ENCODE data around the gene USP11.
A peak's percentile ranks its signal among the peaks of the same experiment; 100 is the strongest.

The USP11 gene

DNA sequence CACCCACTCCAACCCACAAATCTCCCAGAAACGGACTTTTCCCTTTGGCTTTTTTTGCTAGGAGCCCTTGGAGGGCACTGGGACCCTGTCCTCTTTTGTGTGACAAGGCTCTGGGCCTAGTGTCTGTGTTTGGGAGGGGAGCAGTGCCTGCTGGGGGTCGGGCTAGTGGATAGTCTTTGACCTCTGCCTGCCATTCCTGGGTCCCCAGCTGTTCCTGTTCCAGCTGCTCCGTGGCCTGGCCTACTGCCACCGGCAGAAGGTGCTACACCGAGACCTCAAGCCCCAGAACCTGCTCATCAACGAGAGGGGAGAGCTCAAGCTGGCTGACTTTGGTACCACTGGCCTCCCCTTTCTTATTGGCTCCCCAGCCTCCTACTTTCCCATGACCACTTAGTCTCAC lies 6.7 kb upstream of the USP11 start:
- no peak for DNase-seq

DNA sequence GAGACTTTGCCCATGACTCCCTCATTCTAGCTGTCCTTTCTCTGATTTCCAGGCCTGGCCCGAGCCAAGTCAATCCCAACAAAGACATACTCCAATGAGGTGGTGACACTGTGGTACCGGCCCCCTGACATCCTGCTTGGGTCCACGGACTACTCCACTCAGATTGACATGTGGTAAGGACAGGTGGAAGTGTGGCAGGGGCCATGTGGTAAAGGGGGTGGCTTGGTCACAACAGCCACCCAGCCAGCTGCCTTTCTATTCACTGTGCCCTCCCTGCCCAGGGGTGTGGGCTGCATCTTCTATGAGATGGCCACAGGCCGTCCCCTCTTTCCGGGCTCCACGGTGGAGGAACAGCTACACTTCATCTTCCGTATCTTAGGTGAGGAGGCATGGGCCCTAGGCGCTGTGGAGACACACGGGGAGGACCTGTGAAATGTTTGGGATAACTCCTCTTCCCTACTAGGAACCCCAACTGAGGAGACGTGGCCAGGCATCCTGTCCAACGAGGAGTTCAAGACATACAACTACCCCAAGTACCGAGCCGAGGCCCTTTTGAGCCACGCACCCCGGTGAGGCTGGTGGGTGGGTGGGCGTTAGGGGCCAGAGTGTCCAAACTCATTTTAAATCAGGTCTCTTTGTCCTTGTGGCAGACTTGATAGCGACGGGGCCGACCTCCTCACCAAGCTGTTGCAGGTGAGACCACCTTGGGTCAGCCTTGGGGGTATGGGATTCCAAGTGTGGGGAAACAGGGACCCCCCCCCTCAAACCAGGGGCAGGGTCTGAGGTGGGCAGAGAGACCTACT lies 6.1 kb upstream of the USP11 start:
- no peak for DNase-seq

DNA sequence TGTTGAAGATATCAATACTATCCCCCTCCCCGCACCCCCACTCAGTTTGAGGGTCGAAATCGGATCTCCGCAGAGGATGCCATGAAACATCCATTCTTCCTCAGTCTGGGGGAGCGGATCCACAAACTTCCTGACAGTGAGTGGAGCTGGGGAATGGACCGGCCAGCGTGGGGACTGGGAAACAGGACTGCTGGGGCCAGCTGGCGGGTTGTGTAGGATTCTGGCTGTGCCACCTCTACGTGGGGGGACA lies 5.5 kb upstream of the USP11 start:
- no peak for DNase-seq

DNA sequence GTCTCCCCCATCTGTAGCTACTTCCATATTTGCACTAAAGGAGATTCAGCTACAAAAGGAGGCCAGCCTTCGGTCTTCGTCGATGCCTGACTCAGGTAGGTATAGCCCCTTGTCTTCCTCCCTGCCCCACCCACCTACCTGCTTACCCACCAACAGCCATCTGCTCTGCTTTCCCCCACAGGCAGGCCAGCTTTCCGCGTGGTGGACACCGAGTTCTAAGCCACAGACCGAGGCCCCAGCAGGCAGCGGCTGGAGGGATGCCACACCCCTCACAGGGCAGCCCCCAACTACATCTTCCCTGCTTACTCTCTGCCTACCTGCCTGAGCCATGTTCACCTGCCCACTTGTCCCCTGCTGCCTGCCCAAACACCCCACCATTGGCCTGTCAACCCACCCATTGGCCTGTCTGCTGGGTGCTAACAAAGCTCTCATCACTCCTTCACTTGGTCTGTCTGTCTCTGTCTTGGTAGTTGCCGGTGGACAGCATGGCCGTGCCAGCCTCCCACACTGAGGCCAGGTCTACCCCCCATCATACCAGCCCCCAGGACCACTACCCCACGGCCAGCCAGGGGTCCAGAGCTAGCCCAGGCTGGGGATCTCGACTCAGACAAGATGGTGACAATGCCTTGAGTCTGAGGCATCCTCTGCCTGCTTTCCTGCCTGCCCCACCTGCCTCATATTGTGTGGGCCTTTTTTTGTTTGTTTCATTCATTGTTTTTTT lies 4.1 kb upstream of the USP11 start:
- DNase-seq: no peak

DNA sequence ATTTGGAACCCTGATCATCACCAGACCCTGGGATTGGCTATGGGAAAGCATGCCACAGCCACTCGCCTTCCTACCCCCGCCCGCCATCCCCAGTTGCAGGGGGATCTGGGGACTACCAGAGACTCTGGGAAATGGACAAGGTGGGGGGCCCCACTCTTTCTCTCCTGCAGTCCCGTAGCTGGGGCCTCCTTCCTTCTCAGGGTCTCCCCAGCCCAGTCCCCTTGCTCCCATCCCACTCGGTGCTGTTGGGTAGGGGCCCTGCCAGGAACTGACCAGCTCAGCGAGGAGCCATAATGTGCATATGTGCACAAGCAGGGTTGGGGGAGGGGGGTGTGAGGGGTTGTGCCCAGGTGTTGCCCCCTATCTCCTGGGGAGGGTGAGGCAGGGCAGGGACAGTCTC lies 3.4 kb upstream of the USP11 start:
- DNase-seq: no peak

DNA sequence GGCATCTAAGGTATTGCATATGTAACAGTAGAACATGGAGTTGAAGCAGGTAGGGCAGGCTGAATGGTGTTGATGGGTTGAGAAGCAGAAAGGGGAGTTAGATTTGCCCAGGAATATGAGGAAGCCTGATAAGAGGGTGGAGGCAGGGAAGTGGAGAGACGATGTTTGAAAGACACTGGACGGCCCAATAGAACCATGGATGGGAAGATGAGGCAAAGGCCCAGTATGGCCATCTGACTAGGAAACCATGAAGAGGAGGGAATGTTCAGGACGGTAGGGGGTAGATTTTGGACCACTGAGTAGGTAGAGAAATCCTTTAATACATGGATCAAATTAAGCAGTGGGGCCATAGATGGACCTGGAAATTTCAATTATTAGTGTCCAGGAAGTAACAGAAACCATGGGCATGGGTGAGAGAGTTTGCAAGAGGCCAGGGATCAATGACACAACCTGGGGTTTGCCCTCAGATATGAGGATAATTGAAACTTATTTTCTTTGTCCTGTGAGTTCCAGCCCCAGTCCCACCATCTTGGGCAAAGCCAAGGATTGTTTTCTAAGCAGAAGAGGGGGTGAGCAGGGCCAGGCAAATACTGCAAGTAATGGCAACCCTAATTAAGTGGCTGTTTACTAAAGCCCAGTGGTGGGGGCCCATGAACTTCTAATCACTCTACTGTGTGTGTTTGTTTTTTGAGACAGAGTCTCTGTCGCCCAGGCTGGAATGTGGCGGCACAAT lies 2.5 kb upstream of the USP11 start:
- DNase-seq: no peak

DNA sequence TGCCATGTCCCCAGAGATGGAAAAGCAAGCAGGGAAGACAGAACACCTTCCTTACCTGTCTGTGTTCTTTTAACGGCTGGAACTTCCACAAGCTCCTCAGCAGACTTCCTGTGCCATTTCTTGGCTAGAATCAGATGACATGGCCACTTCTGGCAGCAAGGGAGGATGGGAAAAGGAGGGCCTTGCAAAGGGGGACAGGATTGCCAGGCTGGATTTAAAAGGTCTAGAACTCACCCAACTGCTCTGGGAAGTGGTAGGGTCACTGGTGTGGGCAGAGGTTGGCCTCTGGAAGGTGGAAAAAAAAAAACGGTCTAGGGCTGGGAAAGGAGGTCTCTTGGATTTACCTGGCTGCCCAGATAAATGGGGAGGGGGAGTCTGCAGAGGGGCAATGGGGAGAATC lies 1.6 kb upstream of the USP11 start:
- no peak for DNase-seq

DNA sequence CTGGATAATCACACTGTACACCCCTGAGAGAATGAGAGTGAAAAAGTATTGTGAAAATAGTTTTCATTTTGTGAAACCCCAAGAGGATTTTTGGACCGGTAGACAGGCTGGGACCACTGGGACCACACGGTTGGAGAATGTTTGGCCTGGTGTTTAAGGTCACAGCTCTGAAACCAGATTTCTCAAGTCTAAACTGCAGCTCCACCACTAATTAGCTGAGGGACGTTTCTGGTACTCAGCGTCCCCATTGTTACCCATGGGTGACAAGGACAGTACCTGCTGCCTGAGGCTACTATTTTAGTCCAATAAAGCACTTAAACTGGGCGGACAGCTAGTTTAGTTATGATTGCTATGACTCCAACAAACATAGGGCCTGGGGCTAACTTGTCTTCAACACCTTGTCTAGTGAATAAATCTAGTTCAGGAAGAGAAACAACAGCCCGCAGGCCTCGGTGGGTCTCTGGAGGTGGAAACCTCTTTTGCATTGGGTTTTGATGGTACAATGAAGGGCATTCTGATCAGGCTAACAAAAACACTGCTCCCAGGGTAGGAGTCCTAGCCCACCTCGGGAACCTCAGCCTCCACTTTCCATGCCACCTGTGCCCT lies 509 bp upstream of the USP11 start:
- DNase-seq: no peak

DNA sequence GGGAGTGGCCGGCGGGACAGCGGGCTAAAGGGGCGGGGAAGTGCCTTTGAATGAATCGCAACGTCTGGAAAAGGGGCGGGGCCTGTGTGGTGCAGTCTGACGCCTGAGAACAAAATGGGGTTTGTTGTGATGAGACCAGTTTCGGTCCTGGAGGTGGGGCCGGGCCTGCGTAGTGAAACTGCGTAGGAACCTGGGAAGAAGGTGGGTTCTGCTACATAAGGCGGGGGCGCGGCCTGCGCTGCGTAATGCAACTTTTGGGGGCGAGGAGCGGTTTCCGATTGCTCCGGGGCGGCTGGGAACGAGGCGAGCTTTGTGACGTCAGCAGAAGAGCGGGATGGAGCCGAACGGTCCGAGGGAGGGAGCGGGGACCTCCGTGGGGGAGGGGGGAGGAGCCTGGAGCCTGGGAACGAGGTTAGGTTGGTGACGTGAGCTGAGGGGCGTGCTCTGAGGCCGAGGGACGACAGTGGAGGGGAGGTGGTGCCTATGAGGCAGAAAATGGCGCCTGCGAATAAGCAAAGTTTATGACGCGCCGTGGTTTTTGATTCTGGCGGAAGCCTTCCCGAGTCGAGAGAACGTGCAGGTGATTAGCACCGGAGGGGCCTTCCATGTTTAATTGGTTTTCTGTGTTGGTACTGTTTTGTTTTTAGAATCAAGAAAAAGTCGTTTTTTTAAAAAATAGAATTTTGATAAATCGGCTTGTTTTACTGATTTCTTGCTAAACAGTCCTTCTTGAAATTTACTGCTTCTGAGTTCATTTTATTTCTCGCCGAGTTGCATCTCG lies 714 bp downstream of the USP11 start:
- DNase-seq: peak; percentile 97

DNA sequence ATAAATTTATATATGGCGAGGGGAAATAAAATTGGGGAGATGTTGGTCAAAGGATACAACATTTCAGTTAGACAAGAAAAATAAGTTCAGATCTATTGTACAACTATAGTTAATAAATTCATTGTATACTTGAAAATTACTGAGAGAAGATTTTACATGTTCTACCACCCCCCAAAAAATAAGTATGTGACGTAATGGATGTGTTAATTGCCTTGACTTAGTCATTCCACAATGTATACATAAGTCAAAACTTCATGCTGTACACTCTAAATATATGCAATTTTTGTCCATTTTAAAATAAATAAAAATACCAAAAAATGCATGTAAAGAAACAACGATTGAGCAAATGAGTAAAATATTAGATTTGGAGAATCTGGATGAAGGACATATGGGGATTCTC lies 1.8 kb downstream of the USP11 start:
- no peak for DNase-seq

DNA sequence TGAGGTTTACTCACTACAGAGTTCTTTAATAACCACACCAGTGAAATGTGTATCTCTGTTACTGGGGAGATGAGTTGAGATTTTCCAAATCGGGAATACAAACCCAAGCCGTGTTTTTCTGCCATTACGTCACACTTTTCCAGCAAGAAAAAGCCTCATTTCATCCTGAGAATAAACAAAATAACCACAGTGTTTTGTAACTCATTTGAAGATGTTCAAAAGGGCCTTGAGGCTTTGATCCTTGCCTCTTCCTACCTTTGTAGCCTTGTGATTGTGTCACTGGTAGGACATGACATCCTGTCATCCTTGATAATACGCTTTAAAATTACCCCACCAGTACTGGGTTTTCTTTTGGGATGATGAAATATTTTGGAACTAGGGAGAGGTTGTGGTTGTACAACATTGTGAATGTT lies 2.9 kb downstream of the USP11 start:
- DNase-seq: no peak

DNA sequence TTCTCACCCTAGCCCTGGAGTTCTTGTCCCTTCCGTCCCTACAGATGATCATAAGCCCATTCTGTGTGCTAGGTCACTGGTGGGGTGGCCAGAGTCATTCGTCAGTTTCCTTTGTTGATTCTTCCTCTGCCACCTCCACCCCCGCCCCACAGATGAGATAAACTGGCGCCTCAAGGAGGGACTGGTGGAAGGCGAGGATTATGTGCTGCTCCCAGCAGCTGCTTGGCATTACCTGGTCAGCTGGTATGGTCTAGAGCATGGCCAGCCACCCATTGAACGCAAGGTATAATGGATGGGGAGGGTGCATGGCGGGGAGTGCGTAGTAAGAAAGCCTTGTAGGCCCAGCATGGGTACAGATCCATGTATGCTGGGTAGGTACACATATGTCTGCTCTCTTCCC lies 6.4 kb downstream of the USP11 start:
- no peak for DNase-seq

DNA sequence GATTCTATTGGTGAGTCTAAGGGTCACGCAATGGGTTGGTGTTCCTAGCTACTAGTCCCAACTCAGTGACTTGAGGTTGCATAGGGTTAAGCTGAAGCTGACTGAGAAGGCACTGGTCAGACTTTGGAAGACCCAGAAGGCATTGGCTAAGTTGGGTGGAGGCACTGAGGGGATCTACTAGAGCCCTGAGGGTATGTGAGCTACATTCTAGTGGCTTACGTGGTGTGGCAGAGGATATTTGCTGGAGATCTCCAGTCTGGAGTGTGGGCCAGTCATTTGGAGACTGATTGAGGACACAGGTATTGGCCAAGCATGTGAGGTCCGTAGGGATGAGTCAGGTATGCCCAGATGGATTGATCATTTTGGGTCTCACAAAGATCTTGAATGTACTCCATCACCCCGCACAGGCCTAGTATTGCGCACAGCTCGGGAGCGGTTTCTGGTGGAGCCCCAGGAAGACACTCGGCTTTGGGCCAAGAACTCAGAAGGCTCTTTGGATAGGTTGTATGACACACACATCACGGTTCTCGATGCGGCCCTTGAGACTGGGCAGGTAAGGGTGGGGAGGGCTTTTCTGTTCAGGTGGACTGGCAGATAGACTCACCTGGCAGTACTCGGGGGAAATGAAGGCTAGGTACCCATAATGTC lies 7.2 kb downstream of the USP11 start:
- no peak for DNase-seq

DNA sequence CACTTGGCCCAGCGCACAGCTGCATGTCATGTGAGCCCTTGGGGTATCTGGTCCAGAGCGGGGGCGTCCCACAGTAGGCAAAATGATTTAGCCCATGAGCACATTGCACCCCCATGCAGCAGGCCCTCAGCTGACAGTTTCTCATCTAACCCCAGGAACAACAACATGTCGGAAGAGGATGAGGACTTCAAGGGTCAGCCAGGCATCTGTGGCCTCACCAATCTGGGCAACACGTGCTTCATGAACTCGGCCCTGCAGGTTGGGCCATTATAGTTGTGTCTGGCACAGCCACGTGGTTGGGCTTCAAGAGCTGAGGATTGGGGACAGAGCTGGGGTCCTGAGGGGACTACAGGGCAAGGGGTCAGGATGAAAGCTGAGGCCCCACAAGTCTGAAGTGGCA lies 7.8 kb downstream of the USP11 start:
- no peak for DNase-seq

DNA sequence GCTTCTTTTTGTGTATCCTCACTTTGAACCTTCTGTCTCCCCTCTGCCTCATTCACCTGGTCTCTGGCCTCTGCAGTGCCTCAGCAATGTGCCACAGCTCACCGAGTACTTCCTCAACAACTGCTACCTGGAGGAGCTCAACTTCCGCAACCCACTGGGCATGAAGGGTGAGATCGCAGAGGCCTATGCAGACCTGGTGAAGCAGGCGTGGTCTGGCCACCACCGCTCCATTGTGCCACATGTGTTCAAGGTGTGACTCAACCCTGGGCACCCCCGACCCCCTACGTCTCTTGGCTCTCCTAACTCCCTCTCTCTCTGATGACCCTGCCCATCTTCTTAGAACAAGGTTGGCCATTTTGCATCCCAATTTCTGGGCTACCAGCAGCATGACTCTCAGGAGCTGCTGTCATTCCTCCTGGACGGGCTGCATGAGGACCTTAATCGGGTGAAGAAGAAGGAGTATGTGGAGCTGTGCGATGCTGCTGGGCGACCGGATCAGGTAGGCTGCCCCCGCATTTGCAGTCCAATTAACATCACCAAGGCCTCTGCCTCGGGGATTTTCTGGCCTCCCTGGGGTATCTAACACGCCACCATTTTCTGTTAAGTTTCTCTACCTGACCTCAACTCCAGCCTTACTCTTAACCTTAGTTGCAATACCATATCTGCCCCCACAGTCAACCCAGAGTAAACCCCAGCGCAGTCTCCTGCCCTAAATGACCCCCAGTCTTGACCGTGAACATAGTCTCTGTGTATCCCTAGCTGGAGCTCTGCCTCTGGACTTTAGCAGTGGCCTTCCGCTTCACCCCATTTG lies 8.6 kb downstream of the USP11 start:
- DNase-seq: no peak

DNA sequence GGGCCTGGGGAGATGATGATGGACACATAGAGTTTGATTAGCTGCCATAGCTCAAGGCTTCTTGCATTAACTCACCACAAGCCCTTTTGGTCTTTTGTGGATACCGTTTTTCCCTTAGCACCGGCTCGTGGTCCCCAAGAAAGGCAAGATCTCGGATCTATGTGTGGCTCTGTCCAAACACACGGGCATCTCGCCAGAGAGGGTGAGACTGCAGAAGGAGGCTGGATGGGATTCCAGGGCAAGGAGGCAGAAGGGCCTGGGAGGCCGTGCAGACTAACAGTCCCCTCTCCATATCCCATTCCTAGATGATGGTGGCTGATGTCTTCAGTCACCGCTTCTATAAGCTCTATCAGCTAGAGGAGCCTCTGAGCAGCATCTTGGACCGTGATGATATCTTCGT lies 9.5 kb downstream of the USP11 start:
- no peak for DNase-seq

DNA sequence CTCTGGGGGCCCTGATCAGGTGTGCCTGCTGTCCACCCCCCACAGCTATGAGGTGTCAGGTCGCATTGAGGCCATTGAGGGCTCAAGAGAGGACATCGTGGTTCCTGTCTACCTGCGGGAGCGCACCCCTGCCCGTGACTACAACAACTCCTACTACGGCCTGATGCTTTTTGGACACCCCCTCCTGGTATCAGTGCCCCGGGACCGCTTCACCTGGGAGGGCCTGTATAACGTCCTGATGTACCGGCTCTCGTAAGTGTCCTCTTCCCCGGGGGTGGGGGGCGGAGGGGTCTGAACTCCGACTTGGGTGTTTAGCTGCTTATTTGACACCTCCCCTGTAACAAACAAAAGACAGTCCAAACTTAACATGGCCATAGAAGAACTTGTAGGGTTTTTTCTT lies 10.5 kb downstream of the USP11 start:
- no peak for DNase-seq

DNA sequence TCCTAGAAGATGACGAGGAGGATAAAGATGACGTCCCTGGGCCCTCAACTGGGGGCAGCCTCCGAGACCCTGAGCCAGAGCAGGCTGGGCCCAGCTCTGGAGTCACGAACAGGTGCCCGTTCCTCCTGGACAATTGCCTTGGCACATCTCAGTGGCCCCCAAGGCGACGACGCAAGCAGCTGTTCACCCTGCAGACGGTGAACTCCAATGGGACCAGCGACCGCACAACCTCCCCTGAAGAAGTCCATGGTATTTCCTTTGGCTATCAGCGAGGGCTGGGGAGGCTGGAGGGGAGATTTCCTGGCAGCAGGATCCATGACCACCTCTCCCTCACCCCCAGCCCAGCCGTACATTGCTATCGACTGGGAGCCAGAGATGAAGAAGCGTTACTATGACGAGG lies 11.9 kb downstream of the USP11 start:
- no peak for DNase-seq

DNA sequence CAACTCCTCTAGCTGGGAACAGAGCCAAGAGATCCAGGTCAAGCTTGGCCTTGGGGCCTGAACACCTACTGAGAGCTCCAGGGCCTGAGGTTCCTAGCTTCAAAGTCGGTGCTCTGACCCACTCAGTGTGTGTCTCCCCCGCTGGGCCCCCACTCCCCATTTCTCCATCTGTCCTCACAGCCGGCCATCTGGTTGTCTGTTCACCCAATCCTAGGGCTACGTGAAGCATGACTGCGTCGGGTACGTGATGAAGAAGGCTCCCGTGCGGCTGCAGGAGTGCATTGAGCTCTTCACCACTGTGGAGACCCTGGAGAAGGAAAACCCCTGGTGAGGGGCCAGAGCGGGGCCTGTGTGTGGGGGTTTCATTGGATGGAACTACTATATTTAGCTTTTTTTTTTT lies 12.3 kb downstream of the USP11 start:
- no peak for DNase-seq

DNA sequence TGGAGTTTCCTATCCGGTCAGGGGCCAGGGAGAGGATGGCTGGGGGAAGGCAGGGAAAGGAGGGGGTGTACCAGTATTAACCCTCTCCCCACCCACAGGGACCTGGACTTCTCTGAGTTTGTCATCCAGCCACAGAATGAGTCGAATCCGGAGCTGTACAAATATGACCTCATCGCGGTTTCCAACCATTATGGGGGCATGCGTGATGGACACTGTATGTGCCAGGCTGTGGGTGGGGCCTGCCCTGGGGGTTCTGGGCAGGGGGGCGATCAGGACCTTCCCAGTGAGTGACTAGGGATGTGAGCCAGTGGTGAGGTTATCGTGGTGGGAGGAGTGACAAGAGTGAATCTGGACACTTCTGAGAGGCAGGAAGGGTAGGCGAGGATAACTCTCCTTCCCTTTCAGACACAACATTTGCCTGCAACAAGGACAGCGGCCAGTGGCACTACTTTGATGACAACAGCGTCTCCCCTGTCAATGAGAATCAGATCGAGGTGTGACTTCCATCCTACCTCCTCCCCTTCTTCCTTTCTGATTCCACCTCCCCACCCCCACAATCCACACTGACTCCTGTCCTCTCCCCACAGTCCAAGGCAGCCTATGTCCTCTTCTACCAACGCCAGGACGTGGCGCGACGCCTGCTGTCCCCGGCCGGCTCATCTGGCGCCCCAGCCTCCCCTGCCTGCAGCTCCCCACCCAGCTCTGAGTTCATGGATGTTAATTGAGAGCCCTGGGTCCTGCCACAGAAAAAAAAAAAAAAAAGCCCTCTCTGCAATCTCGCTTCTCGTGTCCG lies 14.6 kb downstream of the USP11 start:
- DNase-seq: no peak

DNA sequence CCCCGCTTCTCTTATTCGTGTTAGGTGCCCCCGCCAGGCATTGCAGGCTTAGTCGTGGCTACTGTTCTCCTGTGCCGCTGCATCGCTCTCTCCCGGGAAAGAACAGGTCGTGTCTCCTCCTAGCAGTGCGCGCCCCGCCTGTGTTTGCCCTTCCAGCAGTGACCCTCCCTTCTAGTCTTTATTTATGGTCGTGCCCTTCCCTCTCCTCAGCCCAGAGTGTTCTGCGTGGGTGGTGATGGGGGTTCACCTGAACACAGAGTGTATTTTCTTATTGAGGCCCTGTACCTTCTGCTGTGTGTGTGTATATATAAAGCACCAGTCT lies 15.2 kb downstream of the USP11 start:
- no peak for DNase-seq

All from NCI-H1930 (cell line).